ENCODE data around the gene HS3ST3A1. TPM values are rescaled to one million over a fixed set of nuclear protein-coding genes. Genes with fewer than 3 reads are reported as not detected.

Gene HS3ST3A1
- total RNA-seq, 5 donors from 2014 or later (not counting 1 experiment from before 2014, with no cell fraction given), result 1.0 to 2.4 TPM; not detected in 3

- Mint-ChIP-seq H3K36me3 (no peaks in the 10 kb centered on the region), H3K4me3 (no peak overlapping the region), H3K9me3 (no peaks in the 10 kb centered on the region), H3K27ac (no peak overlapping the region), H3K27me3 (peaks cover 0 to 3% of the 10 kb centered on the region in 2 donors), H3K4me1 (peaks cover 0 to 7% (median 6%) of the 10 kb centered on the region in 3 donors)
- ChIA-PET CTCF (no interaction called here), POLR2A (no interaction called here)
- no peak overlapping the region for H3K4me3 ChIP-seq (ENCODE audit: control insufficient read depth in 1 of 2, extremely low read depth in 1 of 2, low read length in 1 of 2)
- peaks cover 0 to 9% of the 10 kb centered on the region in 2 experiments for H3K27me3 ChIP-seq (replicated peaks in 1 of 2; ENCODE audit: control insufficient read depth in 2 of 2, extremely low read depth in 1 of 2, insufficient read depth in 2 of 2, low read length in 1 of 2)
- no peak for ATAC-seq (replicated peaks in 1 of 4)
- no peaks in the 10 kb centered on the region for H3K9me3 ChIP-seq
- no peak for DNase-seq
- no peaks in the 10 kb centered on the region for H3K36me3 ChIP-seq (ENCODE audit: control insufficient read depth in 2 of 2, extremely low read depth in 1 of 2, insufficient read depth in 1 of 2, low read length in 1 of 2)
- 85% methylated on average over 11 of the region's 14 CpGs for WGBS (ENCODE audit: insufficient coverage)
- H3K4me1 ChIP-seq (ENCODE audit: control insufficient read depth in 1 of 2, extremely low read depth in 1 of 2, insufficient read depth in 2 of 2, low read length in 2 of 2), result no peaks in the 10 kb centered on the region
- no peak overlapping the region for H3K27ac ChIP-seq (ENCODE audit: low read length)
These were observed 40.0 kb downstream of the HS3ST3A1 start for GRCh38 chr17:13561606-13562270.

GRCh38 chr17:13560935-13561334 lies 40.8 kb downstream of the HS3ST3A1 start:
- Histone ChIP-seq H3K4me3 (ENCODE audit: control insufficient read depth in 1 of 2, extremely low read depth in 1 of 2, low read length in 1 of 2) (no peak overlapping the region), H3K36me3 (ENCODE audit: control insufficient read depth in 2 of 2, extremely low read depth in 1 of 2, insufficient read depth in 1 of 2, low read length in 1 of 2) (no peaks in the 10 kb centered on the region), H3K27ac (ENCODE audit: low read length) (no peak overlapping the region), H3K9me3 (no peaks in the 10 kb centered on the region), H3K27me3 (replicated peaks in 1 of 2; ENCODE audit: control insufficient read depth in 2 of 2, extremely low read depth in 1 of 2, insufficient read depth in 2 of 2, low read length in 1 of 2) (peaks cover 0 to 9% of the 10 kb centered on the region in 2 experiments), H3K4me1 (ENCODE audit: control insufficient read depth in 1 of 2, extremely low read depth in 1 of 2, insufficient read depth in 2 of 2, low read length in 2 of 2) (no peaks in the 10 kb centered on the region)
- ATAC-seq (replicated peaks in 1 of 4) (no peak), DNase-seq (no peak)
- H3K4me3 Mint-ChIP-seq, result no peak overlapping the region
- no peaks in the 10 kb centered on the region for H3K4me1 Mint-ChIP-seq
- no CpG with 5 or more reads among the region's 1 CpG for WGBS (ENCODE audit: insufficient coverage)
- H3K27me3 Mint-ChIP-seq, result peaks cover 0 to 5% of the 10 kb centered on the region in 2 donors
- no peaks in the 10 kb centered on the region for H3K9me3 Mint-ChIP-seq
- H3K36me3 Mint-ChIP-seq, result no peaks in the 10 kb centered on the region
- no peak overlapping the region for H3K27ac Mint-ChIP-seq
- ChIA-PET POLR2A (interaction anchor here in 1 of 2 donors (0.6 kb wide), 1 partner anchor 1365 kb away, joined by 3 read pairs; no protein-coding TSS in a partner anchor), CTCF (no interaction called here)

- ATAC-seq (replicated peaks in 1 of 4), result no peak
- Mint-ChIP-seq H3K27me3 (peaks cover 9% of the 10 kb centered on the region in 2 donors), H3K4me1 (no peaks in the 10 kb centered on the region), H3K36me3 (no peaks in the 10 kb centered on the region), H3K9me3 (no peaks in the 10 kb centered on the region), H3K4me3 (no peak overlapping the region), H3K27ac (no peak overlapping the region)
- Histone ChIP-seq H3K36me3 (ENCODE audit: control insufficient read depth in 2 of 2, extremely low read depth in 1 of 2, insufficient read depth in 1 of 2, low read length in 1 of 2) (no peaks in the 10 kb centered on the region), H3K9me3 (no peaks in the 10 kb centered on the region), H3K27me3 (replicated peaks in 1 of 2; ENCODE audit: control insufficient read depth in 2 of 2, extremely low read depth in 1 of 2, insufficient read depth in 2 of 2, low read length in 1 of 2) (peaks cover 0 to 9% of the 10 kb centered on the region in 2 experiments), H3K4me3 (ENCODE audit: control insufficient read depth in 1 of 2, extremely low read depth in 1 of 2, low read length in 1 of 2) (no peak overlapping the region), H3K4me1 (ENCODE audit: control insufficient read depth in 1 of 2, extremely low read depth in 1 of 2, insufficient read depth in 2 of 2, low read length in 2 of 2) (no peaks in the 10 kb centered on the region), H3K27ac (ENCODE audit: low read length) (no peak overlapping the region)
- WGBS (ENCODE audit: insufficient coverage), result no CpG with 5 or more reads among the region's 3 CpGs
- CTCF ChIA-PET, result interaction anchor here in 1 of 2 donors (0.6 kb wide), 1 partner anchor 1361 kb away, joined by 3 read pairs; no protein-coding TSS in a partner anchor
- DNase-seq, result no peak
- POLR2A ChIA-PET, result no interaction called here
These were observed 43.1 kb downstream of the HS3ST3A1 start for GRCh38 chr17:13558588-13558987.

GRCh38 chr17:13557077-13557476 lies 44.7 kb downstream of the HS3ST3A1 start:
- no peak for ATAC-seq (replicated peaks in 1 of 4)
- DNase-seq, result no peak
- WGBS (ENCODE audit: insufficient coverage), result 92% methylated on average over 5 of the region's 6 CpGs
- Histone ChIP-seq H3K36me3 (ENCODE audit: control insufficient read depth in 2 of 2, extremely low read depth in 1 of 2, insufficient read depth in 1 of 2, low read length in 1 of 2) (no peaks in the 10 kb centered on the region), H3K4me1 (ENCODE audit: control insufficient read depth in 1 of 2, extremely low read depth in 1 of 2, insufficient read depth in 2 of 2, low read length in 2 of 2) (no peaks in the 10 kb centered on the region), H3K27ac (ENCODE audit: low read length) (no peak overlapping the region), H3K9me3 (no peaks in the 10 kb centered on the region), H3K27me3 (replicated peaks in 1 of 2; ENCODE audit: control insufficient read depth in 2 of 2, extremely low read depth in 1 of 2, insufficient read depth in 2 of 2, low read length in 1 of 2) (peaks cover 0 to 7% of the 10 kb centered on the region in 2 experiments), H3K4me3 (ENCODE audit: control insufficient read depth in 1 of 2, extremely low read depth in 1 of 2, low read length in 1 of 2) (no peak overlapping the region)
- Mint-ChIP-seq H3K36me3 (no peaks in the 10 kb centered on the region), H3K4me1 (no peaks in the 10 kb centered on the region), H3K27ac (no peak overlapping the region), H3K9me3 (no peaks in the 10 kb centered on the region), H3K27me3 (peaks cover 9 to 12% of the 10 kb centered on the region in 2 donors), H3K4me3 (no peak overlapping the region)
- ChIA-PET CTCF (no interaction called here), POLR2A (no interaction called here)

GRCh38 chr17:13554231-13554630 lies 47.5 kb downstream of the HS3ST3A1 start:
- no peak for DNase-seq
- Histone ChIP-seq H3K4me1 (ENCODE audit: control insufficient read depth in 1 of 2, extremely low read depth in 1 of 2, insufficient read depth in 2 of 2, low read length in 2 of 2) (no peaks in the 10 kb centered on the region), H3K27me3 (replicated peaks in 1 of 2; ENCODE audit: control insufficient read depth in 2 of 2, extremely low read depth in 1 of 2, insufficient read depth in 2 of 2, low read length in 1 of 2) (peaks cover 0 to 3% of the 10 kb centered on the region in 2 experiments), H3K36me3 (ENCODE audit: control insufficient read depth in 2 of 2, extremely low read depth in 1 of 2, insufficient read depth in 1 of 2, low read length in 1 of 2) (no peaks in the 10 kb centered on the region), H3K4me3 (ENCODE audit: control insufficient read depth in 1 of 2, extremely low read depth in 1 of 2, low read length in 1 of 2) (no peak overlapping the region), H3K9me3 (no peaks in the 10 kb centered on the region), H3K27ac (ENCODE audit: low read length) (no peak overlapping the region)
- 100% methylated on average over 2 of the region's 5 CpGs for WGBS (ENCODE audit: insufficient coverage)
- ATAC-seq (replicated peaks in 1 of 4), result no peak
- Mint-ChIP-seq H3K4me3 (no peak overlapping the region), H3K4me1 (no peaks in the 10 kb centered on the region), H3K27ac (no peak overlapping the region), H3K27me3 (peaks cover 6 to 19% of the 10 kb centered on the region in 2 donors), H3K9me3 (peaks cover 0 to 11% (median 5%) of the 10 kb centered on the region in 3 donors), H3K36me3 (no peaks in the 10 kb centered on the region)
- CTCF ChIA-PET, result no interaction called here
- POLR2A ChIA-PET, result no interaction called here

- Mint-ChIP-seq H3K9me3 (peaks cover 0 to 11% (median 5%) of the 10 kb centered on the region in 3 donors), H3K36me3 (no peaks in the 10 kb centered on the region), H3K27ac (no peak overlapping the region), H3K4me3 (no peak overlapping the region), H3K27me3 (peaks cover 3 to 19% of the 10 kb centered on the region in 2 donors), H3K4me1 (no peaks in the 10 kb centered on the region)
- H3K27ac ChIP-seq (ENCODE audit: low read length), result no peak overlapping the region
- H3K4me1 ChIP-seq (ENCODE audit: control insufficient read depth in 1 of 2, extremely low read depth in 1 of 2, insufficient read depth in 2 of 2, low read length in 2 of 2), result no peaks in the 10 kb centered on the region
- DNase-seq (no peak), ATAC-seq (replicated peaks in 1 of 4) (no peak)
- ChIA-PET POLR2A (no interaction called here), CTCF (no interaction called here)
- 100% methylated on average over 2 of the region's 6 CpGs for WGBS (ENCODE audit: insufficient coverage)
- H3K36me3 ChIP-seq (ENCODE audit: control insufficient read depth in 2 of 2, extremely low read depth in 1 of 2, insufficient read depth in 1 of 2, low read length in 1 of 2), result no peaks in the 10 kb centered on the region
- peaks cover 0 to 7% of the 10 kb centered on the region in 2 experiments for H3K27me3 ChIP-seq (replicated peaks in 1 of 2; ENCODE audit: control insufficient read depth in 2 of 2, extremely low read depth in 1 of 2, insufficient read depth in 2 of 2, low read length in 1 of 2)
- no peaks in the 10 kb centered on the region for H3K9me3 ChIP-seq
- H3K4me3 ChIP-seq (ENCODE audit: control insufficient read depth in 1 of 2, extremely low read depth in 1 of 2, low read length in 1 of 2), result no peak overlapping the region
These were observed 51.4 kb downstream of the HS3ST3A1 start for GRCh38 chr17:13550291-13550690.
